ENCODE results near the gene MOBP.
A peak's percentile ranks its signal among the peaks of the same experiment; 100 is the strongest.
"Not testable (repeated sequence)": the region's sequence is repeated elsewhere in the genome, so short reads cannot be mapped to it uniquely, and the experiment has no call there.

The MOBP gene

GRCh38 chr3:39467394-39468107 is at the start of gene MOBP:
Gene MOBP, plus strand, starts transcription at chr3:39467680. Its CDS starts 34,390 bp downstream, at chr3:39502070.
- no peak for DNase-seq (ENCODE audit: low read depth)

- not testable (repeated sequence) for DNase-seq (ENCODE audit: low read depth)
Observed at GRCh38 chr3:39418556-39419225, 48.8 kb upstream of the MOBP start.

- no peak for DNase-seq (ENCODE audit: low read depth)
Observed at GRCh38 chr3:39419742-39420315, 47.7 kb upstream of the MOBP start.

- DNase-seq (ENCODE audit: low read depth): no peak
Observed at GRCh38 chr3:39420543-39420942, 46.9 kb upstream of the MOBP start.

GRCh38 chr3:39423436-39423970 is 44.0 kb upstream of the MOBP start:
- no peak for DNase-seq (ENCODE audit: low read depth)

- no peak for DNase-seq (ENCODE audit: low read depth)
Observed at GRCh38 chr3:39426312-39426711, 41.2 kb upstream of the MOBP start.

- DNase-seq (ENCODE audit: low read depth): no peak
Observed at GRCh38 chr3:39427506-39427905, 40.0 kb upstream of the MOBP start.

GRCh38 chr3:39428745-39429201 is 38.7 kb upstream of the MOBP start:
- no peak for DNase-seq (ENCODE audit: low read depth)

- DNase-seq (ENCODE audit: low read depth): no peak
Observed at GRCh38 chr3:39429466-39429865, 38.0 kb upstream of the MOBP start.

GRCh38 chr3:39432342-39432741 is 35.1 kb upstream of the MOBP start:
- DNase-seq (ENCODE audit: low read depth): no peak

- peak; percentile 23 for DNase-seq (ENCODE audit: low read depth)
Observed at GRCh38 chr3:39433642-39434041, 33.8 kb upstream of the MOBP start.

- no peak for DNase-seq (ENCODE audit: low read depth)
Observed at GRCh38 chr3:39434574-39434973, 32.9 kb upstream of the MOBP start.

GRCh38 chr3:39435006-39435748 is 32.3 kb upstream of the MOBP start:
- no peak for DNase-seq (ENCODE audit: low read depth)

- no peak for DNase-seq (ENCODE audit: low read depth)
Observed at GRCh38 chr3:39438880-39439279, 28.6 kb upstream of the MOBP start.

- no peak for DNase-seq (ENCODE audit: low read depth)
Observed at GRCh38 chr3:39440316-39440715, 27.2 kb upstream of the MOBP start.

GRCh38 chr3:39443530-39443929 is 23.9 kb upstream of the MOBP start:
- no peak for DNase-seq (ENCODE audit: low read depth)

GRCh38 chr3:39445927-39446326 is 21.6 kb upstream of the MOBP start:
- DNase-seq (ENCODE audit: low read depth): no peak

GRCh38 chr3:39446444-39446843 is 21.0 kb upstream of the MOBP start:
- no peak for DNase-seq (ENCODE audit: low read depth)

GRCh38 chr3:39447637-39448483 is 19.6 kb upstream of the MOBP start:
- peak; percentile 57 for DNase-seq (ENCODE audit: low read depth)

- no peak for DNase-seq (ENCODE audit: low read depth)
Observed at GRCh38 chr3:39448506-39449233, 18.8 kb upstream of the MOBP start.

- no peak for DNase-seq (ENCODE audit: low read depth)
Observed at GRCh38 chr3:39449796-39450195, 17.7 kb upstream of the MOBP start.
